K562 (cell line): Measurements from ENCODE around the gene ZP1. TPM values are rescaled to one million over a fixed set of nuclear protein-coding genes. Genes with fewer than 3 reads are reported as not detected.

Experiments used
- CBFA2T2 ChIP-seq: fragments of 450-650 bp; conservative IDR thresholded peaks from 2 replicates; pipeline ENCODE4 v1.6.1; 2017; ENCODE audit warnings: mild to moderate bottlenecking
- CHD1 ChIP-seq: fragments of 200-600 bp; sonication (generic); IDR thresholded peaks from one replicate; pipeline ENCODE4 v1.6.1; 2012; ENCODE audit warnings: mild to moderate bottlenecking, moderate library complexity, low read length, inconsistent platforms
- CTBP1 ChIP-seq: fragments of 450-650 bp; IDR thresholded peaks from 2 replicates; pipeline ENCODE4 v1.6.1; 2016; ENCODE audit warnings: borderline replicate concordance
- HLTF ChIP-seq: fragments of 450-650 bp; IDR thresholded peaks from 2 replicates; pipeline ENCODE4 v1.6.1; 2016
- KLF6 ChIP-seq: fragments of 250-450 bp; sonication (Bioruptor Pico); IDR thresholded peaks from 2 replicates; pipeline ENCODE4 v1.4.0; 2020; ENCODE audit warnings: mild to moderate bottlenecking, moderate library complexity, borderline replicate concordance
- LEF1 ChIP-seq: fragments of 450-650 bp; IDR thresholded peaks from 2 replicates; pipeline ENCODE4 v1.6.1; 2016; ENCODE audit warnings: mild to moderate bottlenecking
- MITF ChIP-seq: IDR thresholded peaks from 2 replicates; pipeline ENCODE4 v1.6.1; 2014; ENCODE audit warnings: antibody characterized with exemption
- MTA1 ChIP-seq: fragments of 450-650 bp; IDR thresholded peaks from 2 replicates; pipeline ENCODE4 v1.6.1; 2017; ENCODE audit warnings: borderline replicate concordance
- NR1H2 ChIP-seq: sonication (generic); formaldehyde crosslinking; IDR thresholded peaks from 2 replicates; pipeline ENCODE4 v1.4.0; 2020; ENCODE audit warnings: mild to moderate bottlenecking, missing genetic modification reagents
- PHTF2 ChIP-seq: fragments of 250-450 bp; sonication (Bioruptor Pico); IDR thresholded peaks from 2 replicates; pipeline ENCODE4 v1.5.0; 2021; ENCODE audit warnings: mild to moderate bottlenecking
- POLR2B ChIP-seq: fragments of 450-650 bp; IDR thresholded peaks from 2 replicates; pipeline ENCODE4 v1.6.1; 2018; ENCODE audit warnings: low read depth; ENCODE audit not compliant: partially characterized antibody
- RAD51 ChIP-seq: fragments of 450-650 bp; IDR thresholded peaks from 2 replicates; pipeline ENCODE4 v1.7.1; 2016; ENCODE audit warnings: low read depth, mild to moderate bottlenecking, borderline replicate concordance
- SP2 ChIP-seq: IDR thresholded peaks from 2 replicates; pipeline ENCODE4 v1.6.1; 2011; ENCODE audit warnings: mild to moderate bottlenecking, low read depth, low read length, moderate library complexity; ENCODE audit not compliant: poor library complexity, severe bottlenecking; ENCODE audit errors: extremely low read depth
- USF1 ChIP-seq: sonication (generic); formaldehyde crosslinking; IDR thresholded peaks from 2 replicates; pipeline ENCODE4 v1.9.0; 2022; ENCODE audit warnings: mild to moderate bottlenecking, missing genetic modification reagents
- ZNF197 ChIP-seq: fragments of 200-800 bp; sonication (Bioruptor generic); IDR thresholded peaks from 2 replicates; pipeline ENCODE4 v1.6.1; 2016; ENCODE audit warnings: low read depth, missing genetic modification characterization, missing compliant biosample characterization
- ZNF507 ChIP-seq: conservative IDR thresholded peaks from 2 replicates; pipeline ENCODE4 v1.6.1; 2017; ENCODE audit warnings: missing genetic modification characterization, missing compliant biosample characterization
- ZNF511 ChIP-seq: sonication (generic); formaldehyde crosslinking; IDR thresholded peaks from 2 replicates; pipeline ENCODE4 v1.8.0; 2022; ENCODE audit warnings: mild to moderate bottlenecking, missing genetic modification reagents
- ZNF584 ChIP-seq: fragments of 200-800 bp; sonication (Bioruptor generic); IDR thresholded peaks from 2 replicates; pipeline ENCODE4 v1.6.1; 2016; ENCODE audit warnings: low read depth, mild to moderate bottlenecking, missing genetic modification characterization, missing compliant biosample characterization
- ZNF766 ChIP-seq: fragments of 200-800 bp; sonication (Bioruptor generic); conservative IDR thresholded peaks from 2 replicates; pipeline ENCODE4 v1.6.1; 2016; ENCODE audit warnings: missing genetic modification characterization, missing compliant biosample characterization
- ZSCAN29 ChIP-seq: fragments of 450-650 bp; IDR thresholded peaks from 2 replicates; pipeline ENCODE4 v1.6.1; 2017
- polyA plus RNA-seq, 8 experiments: library from polyadenylated mRNA; depleted of rRNA in 4 of 8; stranded (reverse) in 5 of 8; unstranded in 3 of 8; fragments of >200 nt; fragmentation: Nextera tagmentation in 2 of 8; fragmentation: Illumina TruSeq in 1 of 8; extraction: Ambion mirVana in 2 of 8; extraction: Trizol in 1 of 8; gene quantifications; 2 replicates each; pipeline versions ENCODE4 v1.2.1 to v1.2.3, GENCODE V29; 2011 to 2014; ENCODE audit warnings: inconsistent platforms in 1 of 8, missing spikeins in 1 of 8
- total RNA-seq, 7 experiments: library from RNA; depleted of rRNA in 6 of 7; stranded (reverse); fragments of >200 nt in 6 of 7; fragmentation: Illumina TruSeq in 2 of 7; extraction: Trizol in 2 of 7; gene quantifications; 2 replicates each; pipeline versions ENCODE4 v1.2.1 to v1.2.3, GENCODE V29; 2011 to 2021; ENCODE audit warnings: low replicate concordance in 1 of 7
- TF ChIP-seq, protein P1 (sequence below): sonication (generic); formaldehyde crosslinking; IDR thresholded peaks from 2 replicates; pipeline ENCODE4 v1.5.0; 2020; ENCODE audit warnings: missing genetic modification reagents
- TF ChIP-seq, protein P2 (sequence below): sonication (generic); formaldehyde crosslinking; IDR thresholded peaks from 2 replicates; pipeline ENCODE4 v1.8.0; 2022; ENCODE audit warnings: missing genetic modification reagents, mild to moderate bottlenecking, borderline replicate concordance

The ZP1 gene
- total and polyA plus RNA-seq, 9 of the 15 experiments (the other 6 are each of a cell fraction or from before 2014, with no cell fraction given), result 0.11 to 0.15 TPM; not detected in 7

DNA sequence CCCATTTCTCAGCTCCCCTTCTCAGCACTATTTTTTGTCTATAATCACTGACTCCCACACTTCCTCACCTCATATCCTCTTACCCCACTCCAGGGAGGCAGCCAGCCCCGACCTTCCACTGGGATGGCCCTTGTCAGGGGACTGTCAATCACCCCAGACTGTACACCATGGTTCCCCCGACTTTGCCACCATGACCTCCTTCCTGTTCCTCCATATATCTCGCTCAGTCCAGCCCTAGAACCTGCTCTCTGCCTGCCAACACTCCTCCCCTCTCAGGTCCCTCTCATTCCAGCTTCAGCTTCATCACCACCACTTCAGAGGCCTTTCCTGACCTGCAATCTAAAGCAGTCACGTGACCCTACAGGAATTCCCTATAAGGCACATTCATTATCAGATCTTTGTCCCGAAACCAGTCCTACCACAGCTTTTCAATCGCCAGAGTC is 22.5 kb downstream of the ZP1 start (continued):
- TF ChIP-seq RAD51, result peak; percentile 91
- no peak for TF ChIP-seq PHTF2 (CRISPR knock-in tag)
- peak; percentile 78 for TF ChIP-seq USF1 (CRISPR knock-in tag)
- no peak for TF ChIP-seq LEF1
- TF ChIP-seq ZNF766 (CRISPR knock-in tag), result no peak
- no peak for TF ChIP-seq NR1H2 (CRISPR knock-in tag)
- no peak for TF ChIP-seq ZNF197
- no peak for TF ChIP-seq MITF
- no peak for TF ChIP-seq HLTF
- no peak for TF ChIP-seq ZNF584 (CRISPR knock-in tag)
- TF ChIP-seq SP2, result no peak
- TF ChIP-seq, protein P1, sequence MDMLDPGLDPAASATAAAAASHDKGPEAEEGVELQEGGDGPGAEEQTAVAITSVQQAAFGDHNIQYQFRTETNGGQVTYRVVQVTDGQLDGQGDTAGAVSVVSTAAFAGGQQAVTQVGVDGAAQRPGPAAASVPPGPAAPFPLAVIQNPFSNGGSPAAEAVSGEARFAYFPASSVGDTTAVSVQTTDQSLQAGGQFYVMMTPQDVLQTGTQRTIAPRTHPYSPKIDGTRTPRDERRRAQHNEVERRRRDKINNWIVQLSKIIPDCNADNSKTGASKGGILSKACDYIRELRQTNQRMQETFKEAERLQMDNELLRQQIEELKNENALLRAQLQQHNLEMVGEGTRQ (CRISPR knock-in tag), result peak; percentile 78
- TF ChIP-seq CHD1, result no peak
- no peak for TF ChIP-seq KLF6 (CRISPR knock-in tag)
- no peak for TF ChIP-seq ZNF507 (tag)
- no peak for TF ChIP-seq CTBP1
- no peak for TF ChIP-seq MTA1
- TF ChIP-seq, protein P2, sequence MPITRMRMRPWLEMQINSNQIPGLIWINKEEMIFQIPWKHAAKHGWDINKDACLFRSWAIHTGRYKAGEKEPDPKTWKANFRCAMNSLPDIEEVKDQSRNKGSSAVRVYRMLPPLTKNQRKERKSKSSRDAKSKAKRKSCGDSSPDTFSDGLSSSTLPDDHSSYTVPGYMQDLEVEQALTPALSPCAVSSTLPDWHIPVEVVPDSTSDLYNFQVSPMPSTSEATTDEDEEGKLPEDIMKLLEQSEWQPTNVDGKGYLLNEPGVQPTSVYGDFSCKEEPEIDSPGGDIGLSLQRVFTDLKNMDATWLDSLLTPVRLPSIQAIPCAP (CRISPR knock-in tag), result no peak
- peak; percentile 63 for TF ChIP-seq CBFA2T2
- no peak for TF ChIP-seq ZSCAN29
- peak; percentile 62 for TF ChIP-seq POLR2B
- TF ChIP-seq ZNF511 (CRISPR knock-in tag), result no peak
- TF ChIP-seq, all 486 proteins: peak for 12
